C1 segment of cervical spinal cord (tissue), 14 donors: Measurements from ENCODE around the gene MCM3.
A peak's percentile ranks its signal among the peaks of the same experiment; 100 is the strongest.

Experiments used
- DNase-seq, 14 donors: peaks; one replicate each; lab custom pipeline; 2025; lab: John Stamatoyannopoulos, UW

Gene MCM3

GRCh38 chr6:52303178-52303577 is 18.6 kb upstream of the MCM3 start:
- no peak for DNase-seq

GRCh38 chr6:52301326-52301725 is 16.8 kb upstream of the MCM3 start:
- no peak for DNase-seq

- no peak for DNase-seq
Measured at GRCh38 chr6:52300489-52300931, 16.0 kb upstream of the MCM3 start.

- DNase-seq, result no peak
Measured at GRCh38 chr6:52299653-52300052, 15.1 kb upstream of the MCM3 start.

GRCh38 chr6:52297433-52297832 is 12.9 kb upstream of the MCM3 start:
- DNase-seq, result no peak

- peak in 1 of 14 donors; percentile 73 for DNase-seq
Measured at GRCh38 chr6:52293067-52293466, 8.5 kb upstream of the MCM3 start.

GRCh38 chr6:52288841-52289240 is 4.3 kb upstream of the MCM3 start:
- DNase-seq, result no peak

GRCh38 chr6:52288216-52288615 is 3.7 kb upstream of the MCM3 start:
- DNase-seq, result no peak

- peak in 9 of 14 donors; percentile 1 to 58 (median 25) for DNase-seq
Measured at GRCh38 chr6:52286798-52287432, 2.4 kb upstream of the MCM3 start.

- peak in 2 of 14 donors; percentile 46 to 50 for DNase-seq
Measured at GRCh38 chr6:52285177-52286068, 881 bp upstream of the MCM3 start.

- peak in 2 of 14 donors; percentile 15 to 58 for DNase-seq
Measured at GRCh38 chr6:52284131-52284459, 447 bp downstream of the MCM3 start.

- no peak for DNase-seq
Measured at GRCh38 chr6:52283111-52283510, 1.4 kb downstream of the MCM3 start.

GRCh38 chr6:52276130-52276529 is 8.4 kb downstream of the MCM3 start:
- DNase-seq, result no peak

- DNase-seq, result no peak
Measured at GRCh38 chr6:52271852-52272460, 12.6 kb downstream of the MCM3 start.

GRCh38 chr6:52263709-52264540 is 20.6 kb downstream of the MCM3 start:
- peak in 10 of 14 donors; percentile 3 to 35 (median 18) for DNase-seq

- no peak for DNase-seq
Measured at GRCh38 chr6:52262620-52263344, 21.8 kb downstream of the MCM3 start.

GRCh38 chr6:52261229-52261628 is 23.3 kb downstream of the MCM3 start:
- DNase-seq, result no peak

- no peak for DNase-seq
Measured at GRCh38 chr6:52260634-52261033, 23.9 kb downstream of the MCM3 start.

- DNase-seq, result no peak
Measured at GRCh38 chr6:52255434-52255833, 29.1 kb downstream of the MCM3 start.

GRCh38 chr6:52254731-52255378 is 29.7 kb downstream of the MCM3 start:
- DNase-seq, result no peak
